HepG2 (cell line): ENCODE measurements around the gene GRIFIN. TPM values are rescaled to one million over a fixed set of nuclear protein-coding genes. Genes with fewer than 3 reads are reported as not detected.

ENCODE experiments used
- ATAC-seq: fragments of 200-7000 bp; cut with Tn5 transposase; 3 replicates; pipeline ENCODE4 v1.9.1; 2020; ENCODE audit warnings: mild to moderate bottlenecking, moderate library complexity
- BruUV-seq: library from RNA; stranded (reverse); fragments of 400-500 nt; replicated peaks from 2 replicates; lab custom pipeline; 2021; lab: Mats Ljungman, UMichigan
- CTCF ChIA-PET: fragments of 300-600 bp; formaldehyde crosslinking; extraction: SDS; loops from one replicate; lab custom pipeline; 2021; ENCODE audit warnings: low total read pairs, inconsistent platforms, low intra/inter-chr PET ratio; lab: Yijun Ruan, JAX
- POLR2A ChIA-PET: fragments of 350-600 bp; sonication (Branson Sonifier 250); formaldehyde crosslinking; loops from one replicate; lab custom pipeline; 2020; ENCODE audit warnings: antibody characterized with exemption, inconsistent platforms; lab: Yijun Ruan, JAX
- DNase-seq: peaks from one replicate; pipeline ENCODE4 v3.0.0-alpha.2; 2015; ENCODE audit warnings: low spot score
- FAIRE-seq: peaks from 3 replicates; lab custom pipeline; 2011; peaks lifted over from hg19 to GRCh38; lab: Jason Lieb, UNC
- H2AFZ ChIP-seq: one replicate; pipeline ENCODE4 v1.6.1; 2011; ENCODE audit warnings: low read length, inconsistent platforms
- H3K27ac ChIP-seq: fragments of 300-600 bp; 3 replicates; pipeline ENCODE4 v1.8.0; 2011; ENCODE audit warnings: mixed run types, mild to moderate bottlenecking, mixed read lengths, low read length, inconsistent platforms; ENCODE audit not compliant: insufficient read depth; ENCODE audit errors: extremely low read length
- H3K27me3 ChIP-seq, 2 experiments: fragments of 200-600 bp in 1 of 2; 2 replicates in 1 of 2; 3 replicates in 1 of 2; pipeline versions ENCODE4 v1.6.0 to v1.8.0; 2011; ENCODE audit warnings: low read length in 2 of 2, mild to moderate bottlenecking in 2 of 2, moderate library complexity in 2 of 2, inconsistent platforms in 1 of 2; ENCODE audit not compliant: insufficient read depth in 2 of 2, control insufficient read depth in 1 of 2
- H3K36me3 ChIP-seq, 2 experiments: fragments of 200-600 bp in 1 of 2; replicated peaks in 1 of 2; 2 replicates in 1 of 2; 3 replicates in 1 of 2; pipeline versions ENCODE4 v1.5.1 to v1.8.0; 2011; ENCODE audit warnings: low read length in 2 of 2, inconsistent platforms in 1 of 2; ENCODE audit not compliant: insufficient read depth in 2 of 2, control insufficient read depth in 1 of 2
- H3K4me1 ChIP-seq: 2 replicates; pipeline ENCODE4 v1.5.1; 2012; ENCODE audit warnings: low read length, inconsistent platforms; ENCODE audit not compliant: insufficient read depth
- H3K4me2 ChIP-seq: 2 replicates; pipeline ENCODE4 v1.6.0; 2011; ENCODE audit warnings: low read depth, low read length, inconsistent platforms
- H3K4me3 ChIP-seq, 3 experiments: fragments of 200-600 bp in 1 of 3; sonication (generic), shearing (Covaris generic) in 1 of 3; replicated peaks in 1 of 3; 2 replicates each; pipeline ENCODE4 v1.5.1; 2011 to 2016; ENCODE audit warnings: low read length in 3 of 3, inconsistent platforms in 2 of 3, low read depth in 2 of 3, mild to moderate bottlenecking in 2 of 3, control low read depth in 1 of 3, mixed read lengths in 1 of 3; ENCODE audit not compliant: insufficient read depth in 1 of 3
- H3K79me2 ChIP-seq: one replicate; pipeline ENCODE4 v1.6.1; 2011; ENCODE audit warnings: low read length, inconsistent platforms; ENCODE audit not compliant: insufficient read depth
- H3K9ac ChIP-seq: 2 replicates; pipeline ENCODE4 v1.6.0; 2011; ENCODE audit warnings: mild to moderate bottlenecking, low read depth, low read length, inconsistent platforms; ENCODE audit not compliant: insufficient read depth
- H3K9me3 ChIP-seq: 2 replicates; pipeline ENCODE4 v1.5.1; 2012; ENCODE audit warnings: mild to moderate bottlenecking, low read length
- H4K20me1 ChIP-seq: 2 replicates; pipeline ENCODE4 v1.6.0; 2011; ENCODE audit warnings: inconsistent platforms, mild to moderate bottlenecking, low read length, moderate library complexity; ENCODE audit not compliant: insufficient read depth
- RBFOX2 ChIP-seq: fragments of 200-400 bp; formaldehyde crosslinking; IDR thresholded peaks from 2 replicates; pipeline ENCODE4 v1.6.1; 2017; ENCODE audit warnings: low read depth, mild to moderate bottlenecking, low read length
- TAF15 ChIP-seq: fragments of 200-400 bp; formaldehyde crosslinking; IDR thresholded peaks from one replicate; pipeline ENCODE4 v1.6.1; 2018; ENCODE audit warnings: mild to moderate bottlenecking, low read depth, low read length; ENCODE audit not compliant: poor library complexity, severe bottlenecking
- ZNF205 ChIP-seq: IDR thresholded peaks from 2 replicates; pipeline ENCODE4 v1.6.1; 2018; ENCODE audit warnings: missing biosample characterization, missing genetic modification reagents
- ZNF629 ChIP-seq: sonication (generic); formaldehyde crosslinking; conservative IDR thresholded peaks from 2 replicates; pipeline ENCODE4 v1.5.0; 2020; ENCODE audit warnings: missing genetic modification reagents
- ZZZ3 ChIP-seq: sonication (generic); formaldehyde crosslinking; IDR thresholded peaks from 2 replicates; pipeline ENCODE4 v1.4.0; 2020; ENCODE audit warnings: missing genetic modification reagents, mild to moderate bottlenecking, borderline replicate concordance
- WGBS: methylation state at CpG from one replicate; pipeline ENCODE4 v1.1.6; 2017; ENCODE audit warnings: low lambda C conversion rate; 5-methylcytosine and 5-hydroxymethylcytosine counted together
- in situ Hi-C: cut with HindIII; loops from 2 replicates; pipeline ENCODE4 v1.10.0; 2017; ENCODE audit warnings: low pct_unique_long_range_greater_than_20kb; ENCODE audit not compliant: extremely low pct_ligation_motif_present
- intact Hi-C: fragments of 100-400 bp; cut with micrococcal nuclease; formaldehyde crosslinking; loops from one replicate; pipeline ENCODE4 v1.10.0; 2022; ENCODE audit not compliant: unreplicated experiment
- polyA plus RNA-seq, 8 experiments: library from polyadenylated mRNA; depleted of rRNA in 3 of 8; stranded (reverse) in 7 of 8; unstranded in 1 of 8; fragments of >200 nt; fragmentation: Illumina TruSeq in 4 of 8; extraction: Trizol in 4 of 8; gene quantifications; 2 replicates each; pipeline versions ENCODE4 v1.2.1 to v1.2.3, GENCODE V29; 2011 to 2016; ENCODE audit warnings: low read depth in 4 of 8, missing spikeins in 1 of 8, mixed read lengths in 1 of 8; ENCODE audit not compliant: insufficient read depth in 1 of 8
- total RNA-seq, 5 experiments: library from RNA; depleted of rRNA; stranded (reverse); fragments of >200 nt; fragmentation: Illumina TruSeq; extraction: Trizol; gene quantifications; 2 replicates each; pipeline ENCODE4 v1.2.3, GENCODE V29; 2016; ENCODE audit warnings: low read depth in 1 of 5
- TF ChIP-seq, protein P1 (sequence below): sonication (generic); formaldehyde crosslinking; IDR thresholded peaks from 2 replicates; pipeline ENCODE4 v1.5.0; 2020; ENCODE audit warnings: missing genetic modification reagents
- TF ChIP-seq, protein P2 (sequence below): sonication (generic); formaldehyde crosslinking; IDR thresholded peaks from 2 replicates; pipeline ENCODE4 v1.5.0; 2020; ENCODE audit warnings: missing genetic modification reagents

Gene GRIFIN
- total and polyA plus RNA-seq, 2 of the 13 experiments (the other 11 are each of a cell fraction or from before 2014, with no cell fraction given), result not detected

DNA sequence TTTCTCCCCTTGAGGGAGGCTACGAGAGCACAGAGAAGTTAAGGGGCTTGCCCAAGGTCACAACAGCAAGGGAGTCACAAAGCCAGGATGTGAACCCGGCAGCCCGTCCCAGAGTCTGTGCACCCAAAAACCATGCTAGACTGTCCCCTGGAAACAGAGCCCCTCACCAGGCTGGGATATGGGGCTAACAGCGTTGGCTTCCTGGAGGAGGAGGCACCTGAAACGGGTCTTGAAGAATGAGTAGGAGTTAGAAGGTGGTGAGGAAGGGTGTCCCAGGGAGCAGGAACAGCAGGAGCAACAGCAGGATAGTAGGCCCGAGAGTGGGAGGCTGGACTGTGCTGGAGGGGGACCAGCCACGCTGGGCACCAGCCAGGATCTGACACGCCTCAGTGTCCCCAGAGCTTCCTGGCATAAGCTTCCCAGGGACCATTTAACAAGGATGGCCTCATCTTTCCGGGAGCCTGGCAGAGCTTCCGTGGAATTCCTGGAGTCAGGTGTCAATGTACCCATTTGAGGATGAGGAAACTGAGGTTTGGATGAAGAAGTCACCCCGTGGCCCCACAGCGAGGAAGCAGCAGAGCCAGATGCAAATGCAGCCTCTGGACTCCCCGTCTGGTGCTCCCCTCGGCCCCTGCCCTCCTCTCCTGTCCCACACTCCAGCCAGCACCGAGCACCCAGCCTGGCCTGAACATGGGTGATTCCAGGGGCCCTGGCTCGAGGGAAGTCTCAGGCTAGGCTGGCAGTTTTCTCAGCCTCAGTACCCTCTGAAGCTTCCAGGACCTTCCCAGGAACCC is 3.3 kb upstream of the GRIFIN start:
- TF ChIP-seq ZNF629 (CRISPR knock-in tag) (peak; percentile 66), RBFOX2 (no peak), ZNF205 (no peak), TAF15 (no peak), ZZZ3 (CRISPR knock-in tag) (no peak)
- TF ChIP-seq, protein P1, sequence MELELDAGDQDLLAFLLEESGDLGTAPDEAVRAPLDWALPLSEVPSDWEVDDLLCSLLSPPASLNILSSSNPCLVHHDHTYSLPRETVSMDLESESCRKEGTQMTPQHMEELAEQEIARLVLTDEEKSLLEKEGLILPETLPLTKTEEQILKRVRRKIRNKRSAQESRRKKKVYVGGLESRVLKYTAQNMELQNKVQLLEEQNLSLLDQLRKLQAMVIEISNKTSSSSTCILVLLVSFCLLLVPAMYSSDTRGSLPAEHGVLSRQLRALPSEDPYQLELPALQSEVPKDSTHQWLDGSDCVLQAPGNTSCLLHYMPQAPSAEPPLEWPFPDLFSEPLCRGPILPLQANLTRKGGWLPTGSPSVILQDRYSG (CRISPR knock-in tag), result no peak
- TF ChIP-seq, protein P2, sequence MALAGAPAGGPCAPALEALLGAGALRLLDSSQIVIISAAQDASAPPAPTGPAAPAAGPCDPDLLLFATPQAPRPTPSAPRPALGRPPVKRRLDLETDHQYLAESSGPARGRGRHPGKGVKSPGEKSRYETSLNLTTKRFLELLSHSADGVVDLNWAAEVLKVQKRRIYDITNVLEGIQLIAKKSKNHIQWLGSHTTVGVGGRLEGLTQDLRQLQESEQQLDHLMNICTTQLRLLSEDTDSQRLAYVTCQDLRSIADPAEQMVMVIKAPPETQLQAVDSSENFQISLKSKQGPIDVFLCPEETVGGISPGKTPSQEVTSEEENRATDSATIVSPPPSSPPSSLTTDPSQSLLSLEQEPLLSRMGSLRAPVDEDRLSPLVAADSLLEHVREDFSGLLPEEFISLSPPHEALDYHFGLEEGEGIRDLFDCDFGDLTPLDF, result no peak
- TF ChIP-seq, all 625 proteins: peak for 1
- no peak for ATAC-seq
- no TSS peak for BruUV-seq
- Histone ChIP-seq H3K4me2 (no peak overlapping the region), H3K36me3 (no peaks in the 10 kb centered on the region), H3K4me3 (no peak overlapping the region), H3K79me2 (no peaks in the 10 kb centered on the region), H3K9me3 (no peaks in the 10 kb centered on the region), H4K20me1 (no peaks in the 10 kb centered on the region), H3K27ac (no peak overlapping the region), H2AFZ (no peak overlapping the region), H3K27me3 (peaks cover 16 to 58% of the 10 kb centered on the region in 2 experiments), H3K4me1 (peaks cover 32% of the 10 kb centered on the region), H3K9ac (no peak overlapping the region)
- 33% methylated on average over 8 of the region's 16 CpGs for WGBS
- CTCF ChIA-PET, result no interaction called here
- intact Hi-C loops (loop anchor here (5.0 to 10.0 kb wide), 2 partner anchors 43 to 85 kb away; no protein-coding TSS in a partner anchor), in situ Hi-C loops (no loop called here)
- no peak for DNase-seq
- FAIRE-seq, result no peak
- POLR2A ChIA-PET, result no interaction called here
